Measurements from ENCODE around the gene ERCC4.

- TF ChIP-seq EZH2 (IDR thresholded peaks at IDR 0.05; ENCODE audit: insufficient read depth, poor library complexity, severe bottlenecking) (no peak), EZH2phosphoT487 (IDR thresholded peaks at IDR 0.05; ENCODE audit: insufficient read depth, low read depth) (no peak)
Measured at GRCh38 chr16:13951611-13952010, 31.7 kb downstream of the ERCC4 start.
